ENCODE data around the gene DHX8.

DNA sequence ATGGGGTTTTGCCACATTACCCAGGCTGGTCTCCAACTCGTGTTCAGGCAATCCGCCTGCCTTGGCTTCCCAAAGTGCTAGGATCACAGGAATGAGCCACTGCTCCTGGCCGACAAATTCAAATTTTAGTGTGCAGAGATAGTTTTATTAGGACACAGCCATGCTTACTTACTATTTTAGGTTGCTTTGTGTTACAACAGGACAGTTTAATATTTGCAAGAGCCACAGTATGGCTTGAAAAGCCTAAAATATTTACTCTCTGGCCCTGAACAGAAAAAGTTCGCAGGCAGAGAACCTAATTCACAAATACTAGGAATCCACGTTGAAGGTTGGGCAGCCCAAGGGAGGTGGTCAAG lies 75.0 kb downstream of the DHX8 start:
- TF ChIP-seq POLR2A (IDR thresholded peaks at IDR 0.05; ENCODE audit: low read depth, low read length) (no peak), POLR2AphosphoS5 (IDR thresholded peaks at IDR 0.05; ENCODE audit: low read depth, low read length) (no peak), TAF1 (IDR thresholded peaks at IDR 0.05; ENCODE audit: low read depth, low read length) (no peak)

All from GM12891 (cell line).